Astrocyte (in vitro differentiated cells and primary cell): ENCODE results near the gene CDKN1B. TPM values are rescaled to one million over a fixed set of nuclear protein-coding genes. Genes with fewer than 3 reads are reported as not detected.

Source experiments
- DNase-seq: peaks from one replicate; pipeline ENCODE4 v3.0.0-alpha.2; 2010; ENCODE audit warnings: low read depth
- FAIRE-seq: peaks from 2 replicates; lab custom pipeline; 2011; peaks lifted over from hg19 to GRCh38; lab: Jason Lieb, UNC
- H2AFZ ChIP-seq: 2 replicates; pipeline ENCODE4 v1.6.0; 2012; ENCODE audit warnings: low read depth, low read length, inconsistent platforms
- H3K27ac ChIP-seq: 2 replicates; pipeline ENCODE4 v1.5.1; 2011; ENCODE audit warnings: low read depth, low read length, inconsistent platforms
- H3K27me3 ChIP-seq: 2 replicates; pipeline ENCODE4 v1.6.0; 2011; ENCODE audit warnings: low read length, inconsistent platforms; ENCODE audit not compliant: insufficient read depth
- H3K36me3 ChIP-seq: 2 replicates; pipeline ENCODE4 v1.5.1; 2011; ENCODE audit warnings: low read length, inconsistent platforms; ENCODE audit not compliant: insufficient read depth
- H3K4me1 ChIP-seq: 2 replicates; pipeline ENCODE4 v1.5.1; 2011; ENCODE audit warnings: low read length, inconsistent platforms; ENCODE audit not compliant: insufficient read depth
- H3K4me2 ChIP-seq: 2 replicates; pipeline ENCODE4 v1.6.0; 2012; ENCODE audit warnings: low read length, inconsistent platforms
- H3K4me3 ChIP-seq: 2 replicates; pipeline ENCODE4 v1.5.1; 2011; ENCODE audit warnings: low read depth, mild to moderate bottlenecking, low read length, inconsistent platforms; ENCODE audit not compliant: insufficient read depth
- H3K79me2 ChIP-seq: 2 replicates; pipeline ENCODE4 v1.6.0; 2012; ENCODE audit warnings: mild to moderate bottlenecking, low read length, inconsistent platforms; ENCODE audit not compliant: insufficient read depth
- H3K9ac ChIP-seq: 2 replicates; pipeline ENCODE4 v1.6.0; 2012; ENCODE audit warnings: mild to moderate bottlenecking, low read length, inconsistent platforms
- H3K9me3 ChIP-seq: 2 replicates; pipeline ENCODE4 v1.5.1; 2012; ENCODE audit warnings: low read depth, mild to moderate bottlenecking, low read length, inconsistent platforms; ENCODE audit not compliant: insufficient read depth
- H4K20me1 ChIP-seq: 2 replicates; pipeline ENCODE4 v1.6.0; 2012; ENCODE audit warnings: low read length, inconsistent platforms; ENCODE audit not compliant: insufficient read depth
- H3K27ac Mint-ChIP-seq: one replicate; pipeline ENCODE4 v1.8.0; 2021; ENCODE audit warnings: mild to moderate bottlenecking, mixed read lengths; ENCODE audit not compliant: unreplicated experiment
- H3K27me3 Mint-ChIP-seq: one replicate; pipeline ENCODE4 v1.8.0; 2021; ENCODE audit warnings: low read depth, mixed read lengths; ENCODE audit not compliant: unreplicated experiment
- H3K36me3 Mint-ChIP-seq: one replicate; pipeline ENCODE4 v1.8.0; 2021; ENCODE audit warnings: low read depth, mixed read lengths; ENCODE audit not compliant: unreplicated experiment
- H3K4me1 Mint-ChIP-seq: one replicate; pipeline ENCODE4 v1.8.0; 2021; ENCODE audit warnings: low read depth, mixed read lengths; ENCODE audit not compliant: unreplicated experiment
- H3K4me3 Mint-ChIP-seq: one replicate; pipeline ENCODE4 v1.8.0; 2021; ENCODE audit warnings: mild to moderate bottlenecking, moderate library complexity, mixed read lengths; ENCODE audit not compliant: unreplicated experiment
- H3K9me3 Mint-ChIP-seq: one replicate; pipeline ENCODE4 v1.8.0; 2021; ENCODE audit warnings: mild to moderate bottlenecking, mixed read lengths; ENCODE audit not compliant: unreplicated experiment
- EZH2 ChIP-seq: IDR thresholded peaks from 2 replicates; pipeline ENCODE4 v1.6.1; 2012; ENCODE audit warnings: mild to moderate bottlenecking, low read length, inconsistent platforms; ENCODE audit not compliant: insufficient read depth
- total RNA-seq: library from RNA; stranded (reverse); gene quantifications from 2 replicates; pipeline ENCODE4 v1.2.1, GENCODE V29; 2021
- TF ChIP-seq, protein P1 (sequence below): IDR thresholded peaks from 2 replicates; pipeline ENCODE4 v1.5.1; 2011; ENCODE audit warnings: low read depth, mild to moderate bottlenecking, inconsistent platforms, low read length, moderate library complexity; ENCODE audit not compliant: insufficient read depth

The CDKN1B gene
- total RNA-seq, 1 donor from 2014 or later: 13.4 TPM

DNA sequence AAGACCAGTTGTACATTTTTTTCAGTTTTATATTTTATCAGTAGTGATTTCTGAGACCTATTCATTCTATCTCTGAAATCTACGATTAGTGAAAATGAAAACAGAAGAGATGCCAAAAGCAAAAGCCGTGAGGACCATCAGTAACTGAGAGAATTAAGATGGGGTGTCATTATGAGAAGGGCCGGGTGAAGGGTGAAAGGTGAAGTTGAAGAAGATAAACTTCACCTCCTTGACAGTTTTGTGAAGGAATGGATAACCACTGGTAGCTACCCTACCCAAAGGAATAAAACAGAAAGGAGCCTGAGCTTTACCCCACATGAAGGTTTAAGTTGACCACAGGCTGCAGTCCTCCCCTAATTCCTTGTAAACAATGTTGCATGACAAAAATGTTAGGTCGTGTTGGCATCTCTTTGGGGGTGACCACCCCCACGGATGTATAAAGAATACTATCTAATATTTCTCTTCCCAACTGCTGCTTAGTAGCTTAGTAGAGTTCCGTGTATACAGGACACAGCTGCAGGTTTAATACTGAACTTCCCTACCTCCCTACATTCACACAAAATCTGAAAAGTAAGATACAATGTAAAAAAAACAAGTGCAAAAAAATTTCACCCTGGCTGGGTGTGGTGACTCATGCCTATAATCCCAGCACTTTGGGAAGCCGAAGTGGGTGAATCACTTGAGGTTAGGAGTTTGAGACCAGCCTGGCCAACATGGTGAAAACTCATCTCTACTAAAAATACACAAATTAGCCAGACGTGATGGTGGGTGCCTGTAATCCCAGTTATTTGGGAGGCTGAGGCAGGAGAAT lies 45.1 kb upstream of the CDKN1B start:
- Histone ChIP-seq H3K36me3 (no peaks in the 10 kb centered on the region), H3K27ac (no peak overlapping the region), H3K9ac (no peak overlapping the region), H3K27me3 (no peaks in the 10 kb centered on the region), H3K4me1 (peaks cover 4% of the 10 kb centered on the region), H4K20me1 (no peaks in the 10 kb centered on the region), H3K79me2 (no peaks in the 10 kb centered on the region), H3K4me2 (peak overlapping the region; percentile 42), H3K9me3 (no peaks in the 10 kb centered on the region), H2AFZ (no peak overlapping the region), H3K4me3 (no peak overlapping the region)
- Mint-ChIP-seq H3K4me1 (peaks cover 9% of the 10 kb centered on the region), H3K4me3 (no peak overlapping the region), H3K27ac (no peak overlapping the region), H3K36me3 (peaks cover under 1% of the 10 kb centered on the region), H3K27me3 (no peaks in the 10 kb centered on the region), H3K9me3 (no peaks in the 10 kb centered on the region)
- no peak for FAIRE-seq
- peak; percentile 39 for DNase-seq
- TF ChIP-seq EZH2: no peak
- TF ChIP-seq, protein P1, sequence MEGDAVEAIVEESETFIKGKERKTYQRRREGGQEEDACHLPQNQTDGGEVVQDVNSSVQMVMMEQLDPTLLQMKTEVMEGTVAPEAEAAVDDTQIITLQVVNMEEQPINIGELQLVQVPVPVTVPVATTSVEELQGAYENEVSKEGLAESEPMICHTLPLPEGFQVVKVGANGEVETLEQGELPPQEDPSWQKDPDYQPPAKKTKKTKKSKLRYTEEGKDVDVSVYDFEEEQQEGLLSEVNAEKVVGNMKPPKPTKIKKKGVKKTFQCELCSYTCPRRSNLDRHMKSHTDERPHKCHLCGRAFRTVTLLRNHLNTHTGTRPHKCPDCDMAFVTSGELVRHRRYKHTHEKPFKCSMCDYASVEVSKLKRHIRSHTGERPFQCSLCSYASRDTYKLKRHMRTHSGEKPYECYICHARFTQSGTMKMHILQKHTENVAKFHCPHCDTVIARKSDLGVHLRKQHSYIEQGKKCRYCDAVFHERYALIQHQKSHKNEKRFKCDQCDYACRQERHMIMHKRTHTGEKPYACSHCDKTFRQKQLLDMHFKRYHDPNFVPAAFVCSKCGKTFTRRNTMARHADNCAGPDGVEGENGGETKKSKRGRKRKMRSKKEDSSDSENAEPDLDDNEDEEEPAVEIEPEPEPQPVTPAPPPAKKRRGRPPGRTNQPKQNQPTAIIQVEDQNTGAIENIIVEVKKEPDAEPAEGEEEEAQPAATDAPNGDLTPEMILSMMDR: no peak

GRCh38 chr12:12673296-12673695 lies 43.9 kb upstream of the CDKN1B start:
- Histone ChIP-seq H2AFZ (no peak overlapping the region), H3K9ac (no peak overlapping the region), H3K79me2 (no peaks in the 10 kb centered on the region), H3K27ac (no peak overlapping the region), H3K4me1 (peaks cover 4% of the 10 kb centered on the region), H3K4me3 (no peak overlapping the region), H3K4me2 (no peak overlapping the region), H3K9me3 (no peaks in the 10 kb centered on the region), H4K20me1 (no peaks in the 10 kb centered on the region), H3K27me3 (no peaks in the 10 kb centered on the region), H3K36me3 (no peaks in the 10 kb centered on the region)
- DNase-seq: no peak
- H3K27me3 Mint-ChIP-seq: no peaks in the 10 kb centered on the region
- H3K27ac Mint-ChIP-seq: no peak overlapping the region
- no peaks in the 10 kb centered on the region for H3K9me3 Mint-ChIP-seq
- no peaks in the 10 kb centered on the region for H3K36me3 Mint-ChIP-seq
- peaks cover 9% of the 10 kb centered on the region for H3K4me1 Mint-ChIP-seq
- H3K4me3 Mint-ChIP-seq: no peak overlapping the region
- TF ChIP-seq EZH2: no peak
- TF ChIP-seq, protein P1: no peak
- FAIRE-seq: no peak

DNA sequence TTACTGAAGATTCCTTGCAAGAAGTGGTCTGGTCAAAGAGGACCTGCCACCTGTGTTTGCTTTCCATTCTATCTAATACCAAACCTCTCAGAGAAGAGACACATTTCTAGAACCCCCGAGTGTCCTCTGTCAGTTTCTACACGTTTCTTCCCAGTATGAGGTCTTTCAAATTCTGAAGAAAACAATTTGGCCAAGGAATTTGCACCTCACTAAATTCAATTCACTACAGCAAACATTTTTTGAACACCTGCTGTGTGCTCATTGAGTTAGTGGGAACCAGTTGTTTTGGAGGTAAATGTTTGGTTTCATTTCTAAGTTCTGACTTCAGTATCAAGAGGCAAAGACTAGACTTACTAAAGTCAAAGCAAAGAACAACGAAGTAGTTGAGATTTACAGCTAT lies 40.6 kb upstream of the CDKN1B start:
- FAIRE-seq (no peak), DNase-seq (no peak)
- Histone ChIP-seq H4K20me1 (no peaks in the 10 kb centered on the region), H3K9me3 (no peaks in the 10 kb centered on the region), H3K4me2 (no peak overlapping the region), H3K36me3 (no peaks in the 10 kb centered on the region), H3K27me3 (no peaks in the 10 kb centered on the region), H3K9ac (no peak overlapping the region), H3K27ac (no peak overlapping the region), H2AFZ (no peak overlapping the region), H3K4me3 (no peak overlapping the region), H3K4me1 (peaks cover 4% of the 10 kb centered on the region), H3K79me2 (no peaks in the 10 kb centered on the region)
- H3K27me3 Mint-ChIP-seq: no peaks in the 10 kb centered on the region
- TF ChIP-seq, protein P1: no peak
- no peak for TF ChIP-seq EZH2
- H3K4me1 Mint-ChIP-seq: peaks cover 9% of the 10 kb centered on the region
- H3K36me3 Mint-ChIP-seq: no peaks in the 10 kb centered on the region
- H3K9me3 Mint-ChIP-seq: no peaks in the 10 kb centered on the region
- no peak overlapping the region for H3K27ac Mint-ChIP-seq
- no peak overlapping the region for H3K4me3 Mint-ChIP-seq
